Measurements from ENCODE around the gene PAX5.
"Not testable (repeated sequence)": the region's sequence is repeated elsewhere in the genome, so short reads cannot be mapped to it uniquely, and the experiment has no call there.

PAX5 gene

DNA sequence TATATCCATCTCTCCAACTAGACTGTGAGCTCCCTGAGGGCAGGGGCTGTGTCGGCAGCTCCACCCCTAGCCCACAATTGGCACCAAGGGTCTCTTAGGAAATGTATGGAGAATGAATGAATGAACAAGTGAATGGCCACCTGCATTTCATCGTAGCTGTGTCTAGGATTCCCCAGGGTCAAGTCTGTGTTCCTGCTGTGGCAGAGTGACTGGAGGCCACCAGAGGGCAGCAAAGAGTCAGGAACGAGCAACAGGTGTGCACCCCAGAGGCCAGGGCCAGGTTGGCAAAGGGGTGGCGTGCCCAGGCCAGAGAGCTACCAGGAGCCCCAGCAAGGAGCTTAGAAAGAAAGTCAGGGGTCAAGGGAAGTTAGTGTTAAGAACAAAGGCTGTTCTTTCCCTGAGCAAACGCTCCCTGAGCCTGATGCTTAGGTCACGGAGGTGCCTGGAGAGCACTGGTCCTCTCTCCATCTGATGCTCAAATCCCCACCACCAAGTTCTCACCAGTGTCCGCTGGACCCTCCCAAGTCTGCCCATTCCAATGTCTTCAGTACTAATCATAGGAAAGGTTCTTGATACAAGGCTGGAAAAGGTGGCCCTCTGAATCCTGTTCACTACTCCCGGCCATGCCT lies 160.7 kb downstream of the PAX5 start:
- DNase-seq: peak; percentile 42

DNA sequence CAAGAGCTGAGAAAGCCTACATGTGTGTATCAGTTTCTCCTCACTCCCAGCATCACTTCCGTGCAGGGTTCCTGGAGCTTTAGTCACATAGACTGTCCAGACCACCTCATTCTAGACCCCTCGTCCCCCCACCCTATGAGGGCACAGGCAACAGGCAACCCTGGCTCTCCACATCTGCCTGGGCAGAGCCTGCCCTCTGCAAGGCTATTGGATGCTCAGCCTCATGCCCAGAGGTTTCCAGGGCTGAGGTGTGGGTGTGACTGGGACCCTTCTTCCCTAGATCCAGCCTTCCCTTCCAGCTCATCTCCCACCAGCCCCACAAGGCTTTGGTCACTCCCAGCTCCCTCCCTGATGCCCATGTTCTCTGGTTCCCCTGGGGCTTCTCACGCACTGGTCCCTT lies 161.4 kb downstream of the PAX5 start:
- DNase-seq: no peak

DNA sequence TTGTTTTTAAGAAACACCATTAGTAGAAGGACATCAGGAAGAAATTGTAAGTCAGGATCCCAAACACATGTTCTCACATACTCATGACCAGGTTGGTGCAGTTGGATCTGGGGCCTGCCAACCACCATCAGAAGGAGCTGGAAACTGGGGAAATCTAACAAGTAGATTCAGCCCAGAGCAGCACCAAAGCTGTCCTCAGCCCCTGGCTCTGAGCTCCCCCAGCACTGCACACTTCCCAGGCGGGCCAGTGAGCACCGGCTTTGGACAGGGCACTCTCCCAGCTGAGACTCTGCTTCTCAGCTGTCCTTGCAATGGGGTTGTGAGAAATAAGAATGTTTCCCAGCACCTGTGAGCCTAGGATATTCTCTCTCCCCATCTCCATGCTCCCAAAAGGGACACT lies 162.5 kb downstream of the PAX5 start:
- DNase-seq: no peak

DNA sequence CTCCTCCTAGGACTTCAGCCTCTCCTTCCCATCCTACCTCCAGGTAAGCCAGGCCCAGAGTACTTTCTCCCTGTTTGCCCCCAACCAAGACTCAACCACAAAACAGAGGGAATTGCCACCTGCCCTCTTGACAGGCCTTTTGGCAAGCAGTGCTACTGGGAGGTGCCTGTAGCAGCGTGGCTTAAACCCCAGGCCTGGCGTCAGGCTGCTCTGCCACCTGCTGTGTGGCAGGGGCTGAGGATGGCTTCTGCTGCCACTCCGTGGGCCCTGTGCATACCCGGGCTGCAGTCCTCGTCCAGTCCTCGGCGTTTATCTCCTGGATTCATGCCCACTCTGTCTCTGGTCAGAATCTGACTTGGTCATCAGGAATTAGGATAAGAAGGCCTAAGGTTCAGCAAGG lies 163.1 kb downstream of the PAX5 start:
- DNase-seq: no peak

DNA sequence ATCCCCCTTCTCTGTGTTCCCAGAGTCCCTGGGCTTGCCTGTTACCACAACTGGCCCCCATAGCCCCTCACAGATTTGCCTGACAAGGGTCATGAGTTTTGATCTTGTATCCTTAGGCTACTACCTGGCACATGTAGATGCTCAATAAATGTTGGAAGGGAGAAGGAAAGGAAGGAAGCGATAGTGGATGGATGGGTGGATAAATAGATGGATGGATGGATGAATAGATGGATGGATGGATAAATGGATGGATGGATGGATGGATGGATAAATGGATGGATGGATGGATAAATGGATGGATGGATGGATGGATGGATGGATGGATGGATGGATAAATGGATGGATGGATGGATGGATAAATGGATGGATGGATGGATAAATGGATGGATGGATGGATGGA lies 164.5 kb downstream of the PAX5 start:
- DNase-seq: not testable (repeated sequence)

DNA sequence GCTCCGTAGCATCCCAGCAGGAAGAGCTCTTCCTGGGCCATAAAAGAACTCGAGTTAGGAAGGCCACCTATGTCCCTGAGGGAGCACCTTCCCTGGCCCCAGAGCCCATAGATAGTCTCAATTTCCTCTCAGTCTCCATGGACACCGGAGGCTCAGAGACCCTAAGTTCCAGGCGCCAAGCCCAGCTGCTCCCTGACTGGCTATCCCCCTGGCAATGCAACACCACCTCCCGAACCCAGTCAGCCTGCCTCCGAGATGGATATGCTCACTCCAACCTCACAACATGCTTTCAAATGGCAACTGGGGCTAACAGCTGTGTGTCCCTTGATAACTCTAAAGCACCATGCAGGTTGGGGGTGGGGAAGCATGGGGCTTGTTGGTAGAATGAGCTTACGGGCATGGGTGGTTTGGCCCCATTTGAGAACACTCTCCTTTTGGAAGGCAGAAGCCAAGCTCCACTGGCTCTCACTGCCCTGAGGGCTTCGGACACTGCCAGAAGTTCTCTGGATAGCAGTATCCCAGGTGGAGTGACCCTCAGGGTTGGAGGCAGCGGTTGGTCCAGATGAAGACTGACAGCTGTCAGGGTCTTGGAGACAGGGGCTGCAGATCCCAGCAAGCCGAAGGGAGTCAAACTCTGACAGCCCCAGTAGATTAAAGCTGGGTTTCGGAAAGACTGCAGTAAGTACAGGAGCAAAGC lies 165.3 kb downstream of the PAX5 start:
- DNase-seq: no peak

DNA sequence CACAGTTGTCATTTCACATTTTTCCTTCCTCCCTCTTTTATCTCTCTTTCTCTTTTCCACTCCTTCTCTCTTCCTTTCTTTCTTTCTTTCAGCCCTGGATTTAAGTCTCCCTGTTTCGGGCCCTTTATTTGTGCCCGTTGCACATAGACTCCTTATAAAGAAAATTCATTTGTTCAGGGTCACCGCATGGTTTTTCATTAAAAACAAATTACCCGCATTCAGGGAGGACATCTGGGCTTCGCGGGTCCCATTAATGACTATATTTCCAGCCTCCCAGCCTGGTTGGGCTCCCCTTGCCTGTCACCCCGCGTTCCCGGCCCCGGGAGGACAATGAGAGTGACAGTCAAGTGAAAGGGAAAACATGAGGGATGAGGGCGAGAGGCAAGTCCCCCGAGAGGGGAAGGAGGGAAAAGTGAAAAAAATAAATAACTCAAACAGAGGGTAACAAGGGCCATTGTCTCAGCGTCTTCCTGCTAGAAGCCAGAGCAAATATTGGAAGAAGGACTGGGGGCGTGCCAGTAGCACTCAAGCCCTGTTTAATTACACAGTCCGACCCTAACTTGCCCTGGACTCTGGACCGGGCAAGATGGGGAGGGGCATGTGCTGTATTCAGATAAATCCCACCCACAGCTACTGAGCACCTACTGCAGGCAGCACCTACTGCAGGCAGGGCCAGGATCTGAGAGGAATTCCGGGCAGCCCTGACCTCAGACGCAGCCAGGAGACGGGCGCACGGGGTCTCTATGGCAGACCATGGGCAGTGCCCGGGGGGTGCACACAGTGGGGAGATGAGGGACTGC lies 166.2 kb downstream of the PAX5 start:
- no peak for DNase-seq

DNA sequence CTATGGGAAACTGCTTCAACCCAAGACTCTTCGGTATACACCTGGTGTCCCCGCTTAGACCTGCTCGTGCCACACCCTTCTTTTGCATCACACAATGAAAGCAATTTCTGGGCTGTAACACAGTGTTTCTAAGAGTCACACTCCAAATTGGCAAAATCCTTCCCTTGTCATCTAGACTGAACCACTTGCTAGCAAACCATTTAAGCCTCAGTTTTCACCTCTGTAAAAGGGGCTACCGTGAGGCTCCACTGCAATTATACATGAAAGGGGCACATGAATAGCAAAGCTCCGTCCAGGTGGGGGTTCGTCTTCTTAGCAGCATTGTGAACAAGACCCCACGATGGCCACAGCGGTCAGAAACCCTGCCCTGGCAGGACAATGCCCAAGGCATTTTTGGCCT lies 166.8 kb downstream of the PAX5 start:
- DNase-seq: no peak

DNA sequence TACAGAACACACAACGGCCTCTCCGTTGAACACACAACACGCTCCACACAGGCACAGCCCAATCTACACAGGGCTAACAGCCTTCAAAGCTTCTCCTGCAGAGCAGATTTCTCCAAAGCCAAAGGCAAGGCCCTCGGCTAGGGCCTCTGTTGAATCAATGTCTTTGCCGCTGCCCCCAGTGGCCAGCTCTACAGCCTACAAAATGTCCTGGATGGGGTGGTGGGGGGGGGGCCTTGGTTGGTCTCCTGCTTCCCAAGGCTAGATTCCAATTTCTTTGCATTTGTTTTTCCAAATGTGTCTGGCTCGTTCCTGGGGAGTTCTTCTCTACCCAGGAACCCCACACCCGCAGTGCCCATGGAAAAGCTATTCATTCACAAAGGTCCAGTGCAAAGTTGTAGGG lies 167.2 kb downstream of the PAX5 start:
- no peak for DNase-seq

DNA sequence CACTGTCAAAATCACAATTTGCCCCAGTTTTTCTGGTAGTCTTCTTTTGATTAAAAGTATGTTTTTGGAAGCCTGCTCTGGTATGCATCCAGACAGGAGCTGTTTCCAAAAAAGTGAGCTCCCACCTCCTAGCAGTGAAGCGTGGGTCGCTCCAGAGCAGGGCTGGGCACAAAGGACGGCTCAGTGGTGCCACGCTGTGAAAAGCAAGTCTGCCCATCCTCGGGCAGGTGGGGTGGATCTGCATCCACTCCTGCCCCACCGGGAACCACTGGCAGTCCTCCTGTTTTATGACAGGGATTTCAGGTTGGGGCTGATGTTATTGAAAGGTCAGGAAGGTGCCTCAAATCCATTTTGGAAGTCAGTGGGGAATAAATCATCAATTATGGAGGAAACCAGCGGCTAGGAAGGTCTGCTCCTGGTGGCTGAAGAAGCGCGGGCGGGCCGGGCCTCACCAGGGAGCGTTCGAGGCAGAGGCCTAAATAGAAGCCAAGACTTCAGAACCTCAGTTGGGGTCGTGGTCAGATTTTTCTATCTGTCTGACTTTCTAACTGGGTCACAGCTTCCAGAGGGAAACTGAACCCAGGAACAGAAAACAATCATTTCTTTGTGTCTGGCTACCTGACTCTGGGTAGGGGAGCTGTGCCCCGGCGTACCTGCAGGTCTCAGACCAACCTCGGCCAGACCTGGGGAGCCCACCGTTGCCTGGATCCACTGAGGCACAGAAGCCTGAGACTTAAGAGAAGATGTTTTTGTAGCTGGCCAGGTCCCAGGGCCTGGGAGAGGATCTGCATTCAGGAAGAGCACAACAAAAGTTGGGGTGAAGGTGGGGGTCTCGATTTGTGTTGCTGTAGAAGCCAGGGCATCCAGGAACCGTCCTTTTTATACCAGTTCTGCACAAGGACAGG lies 168.1 kb downstream of the PAX5 start:
- DNase-seq: no peak

DNA sequence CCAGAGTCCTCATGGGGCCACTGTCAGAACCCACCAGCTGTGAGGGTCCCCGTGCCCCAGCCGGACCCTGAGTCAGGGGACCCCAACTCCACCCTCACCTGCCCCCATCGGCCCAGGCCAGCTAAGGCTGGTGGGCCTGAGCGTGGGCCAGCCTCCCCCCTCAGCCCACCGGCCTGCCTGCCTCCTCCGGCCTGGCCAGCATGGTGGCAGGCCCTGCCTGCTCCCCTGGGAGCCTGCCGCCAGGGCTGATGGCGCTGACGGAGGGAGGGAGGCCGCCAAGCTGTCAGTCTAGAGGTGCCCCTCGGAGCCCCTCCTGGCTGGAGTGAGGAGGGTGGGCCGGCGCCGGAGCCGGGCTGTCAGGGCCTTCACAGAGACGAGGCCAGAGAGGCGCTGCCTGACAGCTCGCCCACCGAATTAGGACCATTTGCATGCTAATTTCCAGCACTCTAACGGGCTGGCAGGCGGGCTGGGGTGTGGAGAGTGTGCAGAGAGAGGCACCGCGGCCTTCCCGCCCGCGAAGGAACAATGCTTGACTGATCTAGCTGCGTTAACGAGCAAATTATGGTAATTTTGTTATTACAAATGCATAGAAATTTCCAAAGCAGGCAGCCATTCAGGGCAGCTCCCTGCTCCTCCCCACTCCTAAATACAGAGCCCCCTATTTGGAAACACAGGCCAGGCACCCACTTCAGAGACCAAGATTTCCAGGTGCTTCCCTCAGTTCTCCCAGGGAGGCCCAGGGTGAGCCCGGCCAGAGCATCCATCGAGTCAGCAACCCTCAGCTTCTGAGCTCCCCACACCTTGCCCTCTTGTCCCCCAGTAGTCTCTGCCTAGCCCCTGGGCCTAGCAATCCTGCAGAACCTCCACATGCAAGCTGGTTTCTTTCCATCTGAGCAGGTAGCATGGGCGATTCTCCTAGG lies 169.3 kb downstream of the PAX5 start:
- no peak for DNase-seq

DNA sequence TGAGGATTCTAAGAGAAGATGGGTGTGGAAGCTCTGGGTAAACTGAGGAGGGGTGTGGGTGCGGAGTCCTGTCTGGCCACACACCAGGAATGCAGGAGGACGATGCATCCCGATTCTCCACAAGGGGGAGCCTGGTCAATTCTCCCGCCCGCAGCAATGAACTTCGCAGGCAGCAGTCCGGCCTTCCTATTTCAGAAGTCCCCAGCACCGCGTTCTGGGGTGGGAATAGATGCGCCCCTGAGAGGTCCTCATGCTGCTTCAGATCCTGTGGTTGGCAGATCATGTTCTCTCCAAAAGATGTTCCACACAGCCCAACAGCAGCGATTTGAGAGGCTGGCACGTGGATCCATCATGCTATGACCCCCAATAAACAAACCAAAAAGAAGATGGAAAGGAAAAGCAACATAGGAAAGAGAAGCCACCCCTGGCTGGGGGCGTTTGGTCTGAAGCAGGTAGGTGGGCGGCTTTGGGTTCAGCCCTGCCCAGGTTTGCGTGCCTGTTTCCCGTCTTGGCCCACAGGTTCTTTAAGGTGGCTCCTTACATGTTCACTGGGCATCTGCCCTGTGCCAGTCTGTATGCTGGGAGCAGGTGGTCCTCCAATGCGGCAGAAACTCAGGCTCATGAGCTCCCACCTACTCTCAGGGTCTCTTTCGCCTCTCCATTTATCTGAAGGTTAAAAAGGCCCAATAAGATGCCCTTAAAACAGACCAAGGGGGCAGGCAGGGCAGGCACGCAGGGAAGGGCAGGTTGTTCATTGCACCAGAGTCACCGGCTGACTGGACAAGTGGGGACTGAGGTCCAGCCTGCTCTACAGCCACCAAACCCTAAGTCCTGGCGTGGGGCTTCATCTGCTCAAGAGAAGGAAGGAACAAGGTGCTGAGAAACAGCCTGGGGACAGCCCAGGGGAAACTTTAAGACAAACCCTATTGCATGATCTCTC lies 171.6 kb downstream of the PAX5 start:
- DNase-seq: no peak

DNA sequence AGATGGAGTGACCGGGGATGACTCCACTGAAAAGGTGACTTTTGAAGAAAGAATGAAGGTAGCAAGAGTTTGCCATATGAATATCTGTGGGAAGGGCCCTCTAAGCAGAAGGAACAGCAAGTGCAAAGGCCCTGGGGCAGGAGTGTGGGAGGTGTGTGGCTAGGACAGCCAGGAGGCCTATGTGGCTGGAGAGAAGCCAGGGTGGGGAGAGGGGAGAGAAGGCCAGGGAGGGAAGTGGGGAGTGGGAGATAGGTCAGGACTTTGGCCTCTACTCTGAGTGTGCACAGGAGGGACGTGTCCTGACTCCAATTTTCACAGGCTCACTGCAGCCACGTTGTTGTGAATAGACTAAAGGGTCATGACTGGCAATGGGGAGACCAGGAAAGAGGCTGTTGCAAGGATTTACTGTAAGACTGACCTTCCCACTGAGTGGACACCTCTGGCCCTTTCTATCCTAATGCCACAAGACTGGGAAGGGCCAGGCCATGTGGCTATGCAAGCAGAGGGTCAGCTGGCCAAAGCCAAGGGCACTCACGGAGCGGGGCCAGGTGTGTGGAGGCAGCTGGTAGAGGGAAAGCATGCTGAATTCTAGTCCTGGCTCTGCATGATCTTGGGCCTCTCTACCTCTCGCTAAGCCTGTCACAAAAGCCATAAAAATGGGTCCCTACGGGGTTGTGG lies 172.4 kb downstream of the PAX5 start:
- no peak for DNase-seq

DNA sequence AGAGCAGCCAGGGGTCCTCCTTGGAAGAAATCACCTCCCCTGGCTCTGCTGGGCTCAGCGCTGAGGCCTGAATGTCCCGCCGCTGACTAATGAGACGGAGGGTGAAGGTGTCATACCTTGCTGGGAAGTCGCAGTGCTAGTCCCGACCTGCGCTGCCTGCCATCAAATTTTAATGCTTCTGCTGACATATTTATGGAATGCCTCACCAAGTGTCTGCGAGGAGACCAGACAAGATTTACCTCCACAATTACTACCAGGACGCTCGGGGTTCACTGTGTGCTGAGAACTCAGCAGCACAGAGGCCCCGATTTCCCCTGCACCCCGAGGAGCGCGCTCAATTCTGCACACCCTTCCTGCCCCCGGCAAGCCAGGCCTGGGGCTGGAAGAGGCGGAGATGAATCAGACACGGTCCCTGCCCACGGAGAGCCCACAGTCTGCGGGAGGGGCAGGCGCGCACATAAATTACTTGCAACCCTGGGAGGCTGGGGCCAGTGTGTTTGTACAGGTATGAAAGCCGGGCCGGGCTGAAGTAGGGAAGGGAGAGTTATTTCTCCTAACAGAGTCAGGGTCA lies 175.2 kb downstream of the PAX5 start:
- no peak for DNase-seq

DNA sequence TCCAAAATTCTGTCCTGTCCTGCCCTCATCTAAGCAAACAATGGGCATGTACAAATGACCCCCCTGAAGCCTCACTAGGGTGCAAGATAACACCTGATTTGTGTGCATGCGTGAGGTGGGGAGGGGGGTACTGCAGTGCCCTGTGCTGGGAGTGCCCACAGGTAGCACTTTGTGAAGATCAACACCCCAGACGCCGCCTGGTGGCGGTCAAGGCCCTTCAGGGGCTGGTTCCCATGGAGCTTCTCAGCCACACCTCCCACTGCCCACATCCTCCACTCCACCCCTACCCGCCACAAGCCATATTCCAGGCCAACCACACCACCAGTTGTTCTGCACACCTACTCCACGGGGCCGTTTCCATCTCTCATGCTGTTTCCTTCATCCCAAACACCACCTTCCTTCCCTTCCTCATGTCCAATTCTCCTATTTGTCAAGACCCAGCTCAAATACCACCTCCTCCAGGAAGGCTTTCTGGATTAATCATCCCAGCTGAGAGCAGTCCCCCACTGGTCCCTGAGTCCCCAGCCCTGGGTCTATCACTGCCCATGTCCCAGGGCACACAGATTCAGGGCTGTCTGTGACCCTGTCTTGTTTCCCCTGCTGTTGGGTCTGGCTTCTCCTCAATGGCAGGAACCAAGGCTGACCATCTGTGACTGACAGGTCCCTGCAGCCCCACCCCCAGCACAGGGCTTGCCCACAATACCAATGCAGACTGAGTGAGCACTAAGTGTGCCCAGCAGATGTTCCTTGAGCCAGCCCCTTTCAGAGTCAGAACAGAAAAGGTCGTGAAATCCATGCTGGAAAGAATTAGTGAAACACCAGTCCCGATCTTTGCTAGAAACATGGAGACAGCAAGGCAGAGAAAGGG lies 178.4 kb downstream of the PAX5 start:
- DNase-seq: peak; percentile 3

DNA sequence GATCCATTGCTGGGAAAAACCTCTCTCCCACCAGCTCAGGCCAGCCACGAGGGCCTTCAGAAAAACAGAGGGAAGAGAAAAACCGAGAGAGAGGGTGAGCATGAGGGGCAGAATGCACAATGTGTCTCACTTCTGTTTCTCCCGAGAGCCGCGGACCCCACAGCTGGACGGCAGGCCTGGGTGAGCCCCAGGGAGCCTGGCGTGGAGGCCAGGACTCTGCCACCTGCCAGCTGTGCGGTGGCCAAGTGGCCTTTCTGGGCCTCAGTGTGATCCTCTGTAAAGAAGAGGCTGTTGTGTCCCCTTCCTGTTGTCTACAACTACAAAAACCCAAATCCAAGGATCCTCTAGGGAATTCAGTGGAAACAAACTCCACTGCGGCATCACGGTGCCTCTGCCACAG lies 179.3 kb downstream of the PAX5 start:
- DNase-seq: no peak

DNA sequence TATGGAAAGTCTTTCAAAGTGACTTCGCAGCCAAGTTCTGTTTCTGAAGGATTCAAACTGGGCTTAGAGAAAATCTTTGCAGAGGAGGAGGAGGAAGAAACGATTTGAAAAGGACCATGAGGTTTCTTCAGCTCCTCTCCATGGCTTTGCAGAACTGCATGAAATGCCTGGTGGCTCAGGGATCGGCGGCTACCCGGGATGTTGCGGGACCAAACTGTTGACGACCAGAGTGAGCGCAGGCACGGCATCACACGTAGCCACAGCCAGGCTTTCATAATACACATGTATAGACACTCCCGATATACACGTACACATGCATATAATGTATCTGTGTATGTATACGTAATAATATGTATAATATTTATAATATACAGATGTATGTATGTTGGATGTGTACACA lies 180.0 kb downstream of the PAX5 start:
- DNase-seq: no peak

DNA sequence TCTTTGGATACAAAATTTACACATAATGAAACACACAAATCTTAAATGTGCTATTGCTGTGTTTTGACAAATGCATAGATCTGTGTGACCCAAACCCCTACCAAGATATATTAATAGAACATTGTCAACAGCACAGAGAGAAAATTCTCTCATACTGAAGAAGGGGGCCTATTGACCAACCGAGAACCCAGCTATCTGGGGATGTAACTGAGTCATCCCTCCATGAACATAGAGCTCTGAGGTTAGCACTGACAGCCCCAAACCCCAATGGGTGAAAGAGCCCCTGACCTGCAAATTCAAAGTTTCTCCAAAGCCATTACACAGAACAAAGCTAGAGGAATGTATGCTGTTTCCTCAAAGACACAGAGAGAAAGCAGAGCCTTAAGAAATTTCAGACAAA lies 180.8 kb downstream of the PAX5 start:
- DNase-seq: no peak

DNA sequence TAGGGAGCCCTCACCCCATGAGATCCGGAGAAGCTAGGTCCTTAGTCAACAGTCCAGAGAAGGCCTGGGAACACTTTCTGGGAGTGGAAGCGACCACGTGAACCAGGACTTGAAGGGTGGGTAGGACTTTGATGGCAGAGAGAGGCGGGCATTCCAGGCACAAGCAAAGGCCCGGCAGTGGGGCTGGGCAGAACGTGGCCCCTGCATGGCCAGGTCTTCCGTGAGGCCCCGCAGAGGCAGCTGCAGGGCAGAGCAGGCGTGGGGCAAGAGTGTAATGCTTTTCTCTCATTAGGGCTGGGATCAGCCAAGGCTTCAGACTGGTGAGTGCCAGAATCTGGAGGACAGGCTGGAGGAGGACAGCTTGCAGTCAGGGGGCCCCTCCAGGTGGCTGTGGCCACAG lies 184.1 kb downstream of the PAX5 start:
- no peak for DNase-seq

Measured in activated effector memory CD4-positive, alpha-beta T cell treated with Interleukin-2 at 50 U/mL for 16 hours (primary cell).